Mucosa of rectum (tissue), 2 donors: ENCODE data around the gene UBE2M.

Experiments
- H3K27ac ChIP-seq, 2 donors: one replicate each; pipeline ENCODE4 v1.7.0; 2013; ENCODE audit warnings: inconsistent platforms in 2 of 2, low read depth in 2 of 2, low read length in 2 of 2
- H3K27me3 ChIP-seq, 2 donors: one replicate each; pipeline ENCODE4 v1.7.0; 2013; ENCODE audit warnings: low read length in 2 of 2; ENCODE audit not compliant: control insufficient read depth in 2 of 2, insufficient read depth in 2 of 2
- H3K36me3 ChIP-seq, 2 donors: one replicate each; pipeline ENCODE4 v1.7.0; 2013; ENCODE audit warnings: low read length in 2 of 2; ENCODE audit not compliant: control insufficient read depth in 2 of 2, insufficient read depth in 2 of 2
- H3K4me1 ChIP-seq, 2 donors: one replicate each; pipeline ENCODE4 v1.7.0; 2013; ENCODE audit warnings: low read length in 2 of 2, mild to moderate bottlenecking in 1 of 2; ENCODE audit not compliant: control insufficient read depth in 2 of 2, insufficient read depth in 2 of 2
- H3K4me3 ChIP-seq, 2 donors: one replicate each; pipeline ENCODE4 v1.7.0; 2013; ENCODE audit warnings: low read length in 2 of 2
- H3K9ac ChIP-seq, 2 donors: one replicate each; pipeline ENCODE4 v1.7.0; 2013; ENCODE audit warnings: low read length in 2 of 2, low read depth in 1 of 2, mild to moderate bottlenecking in 1 of 2
- H3K9me3 ChIP-seq, 2 donors: one replicate each; pipeline ENCODE4 v1.7.0; 2013; ENCODE audit warnings: low read length in 2 of 2; ENCODE audit not compliant: control insufficient read depth in 2 of 2
- donor health status: healthy.
- donor health status: Normal muscosa, but diverticular disease.

Gene UBE2M

DNA sequence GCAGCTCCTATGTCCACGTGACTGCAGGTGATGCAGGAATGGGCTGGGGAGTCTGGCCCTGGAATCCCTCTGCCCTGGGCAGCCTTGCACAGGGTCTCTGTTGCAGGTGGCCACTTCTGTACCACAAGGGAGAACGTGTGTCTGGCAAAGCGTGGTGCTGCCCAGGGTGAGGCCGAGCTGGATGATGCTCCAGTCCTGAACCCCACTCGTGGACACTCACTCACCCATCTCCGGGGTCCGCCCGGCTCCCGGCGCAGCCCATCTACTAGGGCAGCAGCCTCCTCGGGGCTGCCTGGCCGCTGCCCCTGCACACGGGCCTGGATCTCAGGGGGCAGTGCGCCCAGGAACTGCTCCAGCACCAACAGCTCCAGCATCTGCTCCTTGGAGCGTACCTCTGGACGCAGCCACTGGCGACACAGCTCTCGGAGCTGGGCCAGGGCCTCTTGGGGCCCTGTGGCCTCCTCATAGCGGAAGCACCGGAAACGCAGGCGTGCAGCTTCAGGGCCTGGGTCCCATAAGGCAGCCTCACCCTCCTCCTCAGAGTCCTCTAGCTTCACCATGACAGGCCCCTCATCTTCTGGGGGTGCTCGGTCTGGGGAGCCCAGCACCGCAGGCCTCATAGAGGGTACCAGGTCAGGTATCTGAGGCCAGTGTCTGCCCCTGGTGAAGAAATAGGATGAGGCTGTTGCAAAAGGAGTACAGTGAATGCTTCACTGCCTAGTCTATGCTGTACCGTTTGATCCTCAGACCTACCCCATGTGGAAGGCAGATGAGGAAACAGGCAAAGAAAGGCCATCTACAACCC lies 12.6 kb upstream of the UBE2M start:
- no peak overlapping the region for H3K9ac ChIP-seq
- H3K9me3 ChIP-seq, result no peaks in the 10 kb centered on the region
- H3K4me1 ChIP-seq, result peaks cover 14 to 21% of the 10 kb centered on the region in 2 donors

DNA sequence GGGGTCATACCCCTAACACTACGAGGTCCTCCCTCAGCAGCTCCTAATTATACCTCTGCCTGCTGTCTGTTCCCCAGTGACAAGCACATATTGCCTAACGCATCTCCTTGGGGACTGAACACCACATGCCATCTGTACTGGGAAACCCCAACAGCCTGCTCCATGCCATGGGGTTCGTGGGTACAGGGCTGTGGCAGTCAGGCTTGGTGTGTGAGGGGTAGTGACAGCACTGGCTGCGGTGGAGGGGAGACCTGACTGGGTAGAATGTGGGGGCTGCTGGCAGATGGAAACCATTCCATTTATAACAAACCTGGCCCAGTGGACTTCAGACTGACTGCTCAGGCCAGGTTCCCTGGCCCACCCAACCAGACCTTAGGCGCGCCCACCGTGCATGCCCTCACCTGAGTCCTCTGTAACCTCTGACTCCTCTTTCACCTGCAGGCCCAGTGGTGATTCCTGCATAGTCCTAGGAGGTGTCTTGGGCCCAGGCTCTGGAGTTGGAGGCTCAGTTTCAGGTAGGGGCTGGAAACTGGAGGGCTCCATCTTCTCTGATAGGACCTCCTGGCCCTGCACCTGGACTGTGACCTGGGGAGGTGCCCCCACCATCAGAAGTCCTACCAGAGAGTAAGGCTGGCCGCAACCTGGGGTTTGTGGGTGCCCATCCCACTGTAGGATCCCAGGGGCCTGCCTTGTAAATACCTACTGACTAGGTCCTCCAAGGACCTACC lies 11.7 kb upstream of the UBE2M start:
- no peak overlapping the region for H3K9ac ChIP-seq
- H3K27ac ChIP-seq, result no peak overlapping the region
- H3K4me1 ChIP-seq, result peaks cover 13 to 16% of the 10 kb centered on the region in 2 donors
- no peaks in the 10 kb centered on the region for H3K9me3 ChIP-seq
- peaks cover 15 to 22% of the 10 kb centered on the region in 2 donors for H3K36me3 ChIP-seq
- H3K27me3 ChIP-seq, result no peaks in the 10 kb centered on the region
- no peak overlapping the region for H3K4me3 ChIP-seq

More for the DNA sequence above, 12.6 kb upstream of the UBE2M start:
- Histone ChIP-seq H3K27ac (no peak overlapping the region), H3K27me3 (no peaks in the 10 kb centered on the region), H3K36me3 (peaks cover 15 to 22% of the 10 kb centered on the region in 2 donors), H3K4me3 (no peak overlapping the region)

DNA sequence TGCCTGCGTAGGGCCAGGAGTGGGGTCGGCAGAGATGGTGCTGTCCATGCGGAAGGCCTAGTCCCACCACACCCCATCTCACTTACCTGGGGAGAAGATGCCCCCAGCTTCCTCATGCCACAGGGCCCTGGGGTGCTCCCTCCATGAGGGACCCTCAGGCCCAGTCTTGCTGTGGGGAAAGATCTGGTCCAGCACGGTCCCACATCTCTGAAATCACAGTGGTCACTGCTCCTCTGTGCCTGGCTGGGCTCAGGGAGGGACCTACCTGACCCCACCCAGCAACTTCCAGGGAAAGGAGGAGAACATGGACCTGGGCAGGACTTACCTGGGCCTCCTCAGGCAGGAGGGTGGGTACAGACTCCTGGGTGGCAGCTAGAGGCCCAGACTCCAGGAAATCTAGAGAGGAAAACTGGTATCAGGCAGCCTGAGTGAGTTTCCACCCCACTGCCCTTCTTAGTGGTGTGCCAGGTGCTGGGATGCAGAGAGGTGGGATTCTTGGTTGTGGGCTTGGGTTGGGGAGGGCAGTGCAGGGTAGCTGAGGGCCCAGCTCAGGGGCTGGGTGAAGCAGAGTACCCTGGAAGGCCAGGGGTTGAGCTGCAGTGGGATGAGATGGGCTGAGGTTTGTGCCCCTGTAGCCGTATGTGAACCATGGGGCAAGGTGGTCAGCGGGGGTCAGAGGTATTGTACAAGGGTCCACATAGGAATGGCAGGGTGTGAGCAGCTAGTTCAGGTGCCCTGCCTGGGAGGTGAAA lies 11.0 kb upstream of the UBE2M start:
- Histone ChIP-seq H3K9ac (no peak overlapping the region), H3K27me3 (no peaks in the 10 kb centered on the region), H3K4me3 (no peak overlapping the region), H3K36me3 (peaks cover 15 to 22% of the 10 kb centered on the region in 2 donors), H3K27ac (no peak overlapping the region), H3K9me3 (no peaks in the 10 kb centered on the region), H3K4me1 (peaks cover 13 to 16% of the 10 kb centered on the region in 2 donors)

DNA sequence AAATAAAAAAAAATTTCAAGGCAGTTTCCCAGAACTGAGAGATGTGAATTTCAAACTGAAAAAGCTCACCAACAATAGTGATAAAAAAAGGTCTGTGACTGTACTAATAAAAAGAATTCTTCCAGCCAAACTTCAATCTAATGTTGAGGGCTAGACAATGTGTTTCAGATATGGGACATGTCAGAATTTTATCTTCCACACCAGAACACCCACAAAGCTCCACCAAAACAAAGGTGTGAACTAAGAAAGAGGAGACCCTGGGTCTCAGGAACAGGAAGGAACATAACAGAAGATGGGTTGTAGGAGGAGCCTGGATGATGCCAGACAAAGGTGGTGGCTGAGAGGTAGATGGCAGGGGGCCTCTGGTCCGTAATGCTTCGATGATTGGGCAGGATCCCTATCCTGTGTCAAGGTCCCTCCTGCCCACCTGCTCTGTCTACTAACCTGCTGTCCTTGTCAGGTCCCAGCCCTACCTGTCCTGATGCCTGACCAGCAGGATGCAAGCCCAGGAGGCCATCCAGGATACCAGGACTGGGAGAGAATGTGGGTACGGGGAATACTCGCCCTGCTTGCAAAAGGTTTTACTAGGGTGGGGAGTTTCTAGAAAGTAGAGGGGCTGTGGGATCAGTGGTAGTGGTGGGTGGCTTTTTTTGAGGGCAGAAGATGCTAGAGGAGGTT lies 10.2 kb upstream of the UBE2M start:
- Histone ChIP-seq H3K27me3 (no peaks in the 10 kb centered on the region), H3K9me3 (no peaks in the 10 kb centered on the region), H3K4me3 (no peak overlapping the region), H3K27ac (no peak overlapping the region), H3K4me1 (peaks cover 9 to 13% of the 10 kb centered on the region in 2 donors), H3K36me3 (peaks cover 15 to 22% of the 10 kb centered on the region in 2 donors), H3K9ac (no peak overlapping the region)

DNA sequence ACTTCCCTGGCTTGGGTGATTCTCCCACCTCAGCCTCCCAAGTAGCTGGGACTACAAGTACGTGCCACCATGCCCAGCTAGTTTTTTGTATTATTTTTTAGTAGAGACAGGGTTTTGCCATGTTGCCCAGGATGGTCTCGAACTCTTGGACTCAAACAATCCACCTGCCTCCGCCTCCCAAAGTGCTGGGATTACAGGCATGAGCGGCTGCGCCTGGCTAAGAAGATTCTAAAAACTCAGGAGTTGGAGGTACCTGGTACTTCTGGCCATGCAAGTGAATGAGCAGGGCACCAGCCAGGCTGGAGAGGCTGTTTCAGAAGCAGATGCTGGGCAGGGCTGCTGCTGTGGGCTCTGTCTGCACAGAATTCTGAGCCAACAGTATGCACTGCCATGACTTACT lies 8.6 kb upstream of the UBE2M start:
- H3K9ac ChIP-seq, result no peak overlapping the region

DNA sequence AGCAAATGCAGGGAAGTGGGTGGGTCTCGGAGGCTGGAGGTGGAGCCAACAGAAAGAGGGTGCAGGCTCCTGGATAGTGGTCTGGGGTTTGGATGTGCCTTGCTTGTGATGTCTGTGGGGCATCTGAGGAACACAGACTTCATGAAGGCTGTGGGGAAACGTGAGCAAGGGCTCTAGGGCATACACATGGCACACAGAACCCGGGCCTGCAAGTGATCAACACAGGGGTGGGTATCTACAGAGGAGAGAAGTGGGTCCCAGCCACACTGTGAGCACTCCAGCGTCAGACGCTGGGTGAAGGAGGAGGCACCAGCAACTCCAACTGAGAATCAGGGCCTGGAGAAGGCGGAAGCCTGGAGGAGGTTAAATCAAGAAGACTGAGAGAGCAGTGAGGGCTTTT lies 5.4 kb upstream of the UBE2M start:
- H3K27me3 ChIP-seq, result no peaks in the 10 kb centered on the region
- peaks cover 27 to 28% of the 10 kb centered on the region in 2 donors for H3K4me1 ChIP-seq
- H3K4me3 ChIP-seq, result no peak overlapping the region
- peak overlapping the region in 1 of 2 donors; percentile 10 for H3K9ac ChIP-seq
- no peak overlapping the region for H3K27ac ChIP-seq
- H3K9me3 ChIP-seq, result no peaks in the 10 kb centered on the region
- H3K36me3 ChIP-seq, result peaks cover 4 to 7% of the 10 kb centered on the region in 2 donors

More for the DNA sequence above, 8.6 kb upstream of the UBE2M start:
- Histone ChIP-seq H3K4me3 (no peak overlapping the region), H3K27ac (no peak overlapping the region), H3K9me3 (no peaks in the 10 kb centered on the region), H3K27me3 (no peaks in the 10 kb centered on the region), H3K4me1 (peaks cover 17 to 19% of the 10 kb centered on the region in 2 donors), H3K36me3 (peaks cover 15 to 22% of the 10 kb centered on the region in 2 donors)

DNA sequence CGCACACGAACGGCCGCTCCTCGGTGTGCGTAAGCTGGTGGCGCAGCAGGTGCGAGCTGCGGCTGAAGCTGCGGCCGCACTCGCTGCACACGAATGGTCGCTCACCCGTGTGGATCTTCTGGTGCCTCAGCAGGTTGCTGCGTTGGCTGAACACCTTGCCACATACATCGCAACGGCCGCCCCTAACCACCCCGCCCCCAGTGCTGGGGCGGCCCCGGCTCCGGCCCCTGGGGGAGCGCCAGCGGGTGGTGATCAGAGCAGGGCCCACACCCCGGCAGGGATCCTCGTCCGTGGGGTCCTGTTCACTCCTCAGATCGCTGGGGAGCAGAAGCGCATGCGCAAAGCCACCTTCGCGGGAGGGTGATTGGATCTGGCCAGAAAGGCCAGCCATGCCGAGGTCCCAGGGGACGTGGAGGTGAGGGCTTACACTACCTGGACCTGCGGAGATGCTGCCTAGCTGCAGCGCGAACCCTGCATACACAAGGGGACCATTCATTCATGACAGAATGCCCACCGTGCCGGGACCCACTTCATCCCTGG lies 4.7 kb upstream of the UBE2M start:
- Histone ChIP-seq H3K9ac (peak overlapping the region in 1 of 2 donors; percentile 41), H3K4me3 (peak overlapping the region; percentile 56 to 62), H3K4me1 (peaks cover 27 to 28% of the 10 kb centered on the region in 2 donors), H3K9me3 (no peaks in the 10 kb centered on the region), H3K27me3 (no peaks in the 10 kb centered on the region), H3K27ac (no peak overlapping the region), H3K36me3 (peaks cover 0 to 4% of the 10 kb centered on the region in 2 donors)

DNA sequence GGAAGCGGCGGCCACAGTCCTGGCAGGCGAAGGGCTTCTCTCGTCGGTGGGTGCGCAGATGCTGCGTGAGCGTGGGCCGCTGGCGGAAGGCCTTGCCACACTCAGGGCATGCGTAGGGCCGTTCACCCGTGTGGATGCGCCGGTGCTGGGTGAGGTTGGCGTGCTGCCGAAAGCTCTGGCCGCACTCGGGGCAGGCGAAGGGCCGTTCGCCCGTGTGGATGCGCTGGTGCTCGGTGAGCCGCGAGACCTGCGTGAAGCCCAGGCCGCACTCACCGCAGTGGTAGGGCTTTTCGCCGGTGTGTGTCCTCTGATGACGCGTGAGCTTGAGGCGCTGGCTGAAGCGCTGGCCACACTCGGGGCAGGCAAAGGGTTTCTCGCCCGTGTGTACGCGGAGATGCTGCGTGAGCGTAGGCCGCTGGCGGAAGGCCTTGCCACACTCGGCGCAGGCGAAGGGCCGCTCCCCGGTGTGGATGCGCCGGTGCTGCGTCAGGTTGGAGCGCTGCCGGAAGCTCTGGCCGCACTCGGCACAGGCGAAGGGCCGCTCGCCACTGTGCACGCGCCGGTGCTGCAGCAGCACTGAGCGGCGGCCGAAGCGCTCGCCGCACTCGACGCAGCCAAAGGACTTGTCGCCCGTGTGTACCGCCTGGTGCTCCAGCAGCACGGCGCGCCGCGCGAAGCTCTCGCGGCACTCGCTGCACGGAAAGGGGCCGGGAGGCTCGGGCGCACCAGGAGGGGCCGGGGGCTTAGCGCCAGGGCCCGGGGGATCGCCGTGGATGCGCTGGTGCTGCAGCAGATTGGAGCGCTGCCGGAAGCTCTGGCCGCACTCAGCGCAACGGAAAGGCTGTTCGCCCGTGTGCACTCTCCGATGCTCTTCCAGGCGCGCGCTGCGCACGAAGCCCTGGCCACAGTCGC lies 4.0 kb upstream of the UBE2M start:
- Histone ChIP-seq H3K4me1 (peaks cover 31 to 32% of the 10 kb centered on the region in 2 donors), H3K9ac (peak overlapping the region; percentile 56 to 60), H3K36me3 (peaks cover 0 to 4% of the 10 kb centered on the region in 2 donors), H3K4me3 (peak overlapping the region; percentile 56 to 62), H3K27ac (peak overlapping the region in 1 of 2 donors; percentile 52), H3K27me3 (no peaks in the 10 kb centered on the region), H3K9me3 (no peaks in the 10 kb centered on the region)
